Activated CD4-positive, CD25-positive, alpha-beta regulatory T cell treated with anti-CD3 and anti-CD28 coated beads, Interleukin-2, amount 50 U/mL, for 72 hours (primary cell): ENCODE measurements around the gene SWAP70.
"Not testable (repeated sequence)": the region's sequence is repeated elsewhere in the genome, so short reads cannot be mapped to it uniquely, and the experiment has no call there.

Experiments
- DNase-seq: peaks from one replicate; pipeline ENCODE4 v3.0.0; 2021

SWAP70 gene

DNA sequence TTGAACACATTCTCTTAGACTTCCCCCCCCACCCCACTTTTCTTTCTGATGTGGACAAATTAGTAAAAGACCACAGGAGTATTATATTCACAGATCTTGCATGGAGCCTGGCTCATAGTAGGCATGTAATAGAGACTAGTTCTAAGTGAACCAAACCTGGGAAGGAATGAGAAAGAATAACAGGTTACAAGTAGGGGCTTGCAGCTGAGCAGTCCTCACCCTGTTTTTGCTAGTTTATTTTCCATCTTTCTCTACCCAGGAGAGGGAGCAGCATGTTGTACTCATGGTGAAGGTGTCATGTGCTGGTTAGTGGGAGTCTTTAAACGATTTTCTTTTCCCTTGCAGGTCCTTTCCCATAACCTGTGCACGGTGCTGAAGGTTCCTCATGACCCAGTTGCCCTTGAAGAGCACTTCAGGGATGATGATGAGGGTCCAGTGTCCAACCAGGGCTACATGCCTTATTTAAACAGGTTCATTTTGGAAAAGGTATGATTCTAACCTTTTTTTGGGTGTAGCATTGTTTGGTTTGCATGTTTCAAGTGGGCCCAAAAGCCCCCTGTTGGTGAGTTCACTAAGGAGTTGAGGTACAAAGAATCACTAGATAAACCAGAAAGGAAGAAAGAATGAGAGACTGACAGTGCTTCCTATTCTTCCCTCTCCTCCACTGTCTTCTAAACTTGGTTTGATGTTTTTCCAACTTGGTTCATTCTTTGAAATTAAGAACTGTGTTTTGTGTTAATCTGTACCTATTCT lies 30.1 kb downstream of the SWAP70 start:
- DNase-seq: no peak

DNA sequence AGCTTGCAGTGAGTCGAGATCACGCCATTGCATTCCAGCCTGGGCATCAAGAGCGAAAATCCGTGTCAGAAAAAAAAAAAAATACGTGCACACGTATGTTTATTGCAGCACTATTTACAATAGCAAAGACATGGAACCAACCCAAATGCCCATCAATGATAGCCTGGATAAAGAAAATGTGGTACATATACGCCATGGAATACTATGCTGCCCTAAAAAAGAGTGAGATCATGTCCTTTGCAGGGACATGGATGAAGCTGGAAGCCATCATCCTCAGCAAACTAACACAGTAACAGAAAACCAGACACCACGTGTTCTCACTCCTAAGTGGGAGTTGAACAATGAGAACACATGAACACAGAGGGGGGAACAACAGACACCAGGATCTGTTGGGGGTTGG lies 31.4 kb downstream of the SWAP70 start:
- not testable (repeated sequence) for DNase-seq

DNA sequence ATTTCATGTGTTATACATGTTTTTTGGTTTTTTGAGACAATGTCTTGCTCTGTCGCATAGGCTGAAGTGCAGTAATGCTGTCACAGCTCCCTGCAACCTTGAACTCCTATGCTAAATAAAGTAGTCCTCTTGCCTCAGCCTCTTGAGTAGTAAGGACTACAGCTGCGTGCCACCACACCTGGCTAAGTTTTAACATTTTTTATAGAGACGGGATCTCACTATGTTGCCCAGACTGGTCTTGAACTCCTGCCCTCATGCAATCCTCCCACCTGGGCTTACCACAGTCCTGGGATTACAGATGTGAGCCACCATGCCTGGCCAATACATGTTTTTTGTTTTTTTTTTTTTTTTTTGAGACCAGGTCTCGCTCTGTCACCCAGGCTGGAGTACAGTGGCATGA lies 33.9 kb downstream of the SWAP70 start:
- no peak for DNase-seq

DNA sequence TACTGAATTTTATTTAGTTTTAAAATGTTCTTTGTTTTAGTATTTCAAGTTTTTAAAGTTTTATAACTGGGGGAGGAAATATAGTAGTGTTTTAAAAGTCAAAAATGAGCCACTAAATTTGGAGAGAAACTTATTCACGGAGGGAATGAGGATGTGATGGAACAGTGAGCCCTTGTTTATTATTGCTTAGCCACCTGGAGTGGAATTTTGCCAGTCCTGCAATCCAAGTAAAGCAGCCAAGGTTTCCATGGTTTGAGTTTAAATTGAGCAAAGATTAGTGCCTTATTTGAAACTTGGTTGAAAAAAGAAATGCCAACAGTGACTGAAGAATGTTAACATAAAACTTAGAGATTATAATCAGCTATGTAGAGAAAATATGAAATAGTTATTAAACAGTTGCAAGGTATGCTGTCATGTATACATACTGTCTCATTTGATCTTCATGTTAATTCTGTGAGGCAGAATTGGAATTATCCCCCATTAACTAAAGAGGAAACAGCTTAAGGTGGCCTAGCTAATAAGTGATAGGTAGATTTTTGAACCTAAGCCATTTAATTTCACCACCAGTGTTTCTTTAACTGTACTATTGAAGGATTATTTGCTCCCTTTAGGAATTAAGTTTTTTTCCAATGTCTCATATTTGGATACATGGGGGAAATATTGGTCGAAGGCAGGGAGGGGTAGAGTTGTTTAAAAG lies 36.4 kb downstream of the SWAP70 start:
- DNase-seq: no peak

DNA sequence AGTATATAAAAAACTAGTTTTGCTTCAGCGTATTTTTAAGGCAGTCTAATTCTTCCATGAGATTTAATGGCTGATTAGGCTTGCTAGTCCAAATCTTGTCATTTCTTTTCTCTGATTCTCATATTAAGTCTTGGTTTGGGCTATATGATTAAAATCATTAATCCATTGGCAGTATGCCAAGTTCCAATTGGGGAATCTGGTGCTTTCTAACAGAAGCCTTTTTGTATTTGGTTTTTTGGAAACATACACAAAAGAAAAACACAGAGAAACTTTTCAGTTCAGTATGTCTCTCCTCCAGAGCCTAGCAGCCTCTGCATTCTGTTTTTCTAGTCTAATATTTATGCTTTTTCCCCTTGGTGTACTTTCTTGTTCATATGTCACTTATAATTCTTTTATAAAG lies 37.9 kb downstream of the SWAP70 start:
- DNase-seq: no peak

DNA sequence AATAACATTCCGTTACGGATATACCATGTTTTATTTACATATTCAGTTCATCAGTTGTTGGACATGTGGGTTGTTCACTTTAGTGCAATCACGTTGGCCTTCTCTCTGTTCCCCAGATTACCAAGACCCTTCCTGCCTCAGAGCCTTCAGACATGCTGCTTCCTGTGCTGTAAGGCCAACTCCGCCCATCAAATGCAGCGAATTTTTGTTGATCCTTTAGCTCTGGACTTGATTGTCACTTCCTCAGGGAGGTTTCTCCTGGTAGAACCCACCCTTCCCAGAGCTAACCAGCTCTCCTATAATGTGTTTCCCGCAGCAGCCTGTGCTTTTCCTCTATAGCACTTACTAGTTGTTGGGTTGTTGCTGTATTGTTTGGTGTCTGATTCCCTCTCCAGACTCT lies 39.4 kb downstream of the SWAP70 start:
- DNase-seq: no peak

DNA sequence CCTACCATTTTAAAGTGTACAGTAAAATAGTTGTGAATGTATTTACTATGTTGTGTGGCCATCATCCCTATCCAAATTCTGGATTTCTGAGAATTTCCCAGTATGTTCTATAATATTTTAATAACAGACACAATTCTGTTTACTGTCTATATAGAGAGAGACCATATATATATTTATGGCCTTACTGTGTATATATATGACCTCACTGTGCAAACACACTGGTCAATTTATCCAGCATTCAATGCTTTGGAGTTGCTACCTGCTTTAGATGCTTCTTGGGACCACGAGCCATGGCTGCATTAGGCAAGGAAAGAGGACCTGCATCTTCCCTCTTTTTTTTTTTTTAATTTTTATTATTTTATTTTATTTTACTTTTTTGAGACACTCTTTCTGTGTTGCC lies 40.2 kb downstream of the SWAP70 start:
- no peak for DNase-seq

DNA sequence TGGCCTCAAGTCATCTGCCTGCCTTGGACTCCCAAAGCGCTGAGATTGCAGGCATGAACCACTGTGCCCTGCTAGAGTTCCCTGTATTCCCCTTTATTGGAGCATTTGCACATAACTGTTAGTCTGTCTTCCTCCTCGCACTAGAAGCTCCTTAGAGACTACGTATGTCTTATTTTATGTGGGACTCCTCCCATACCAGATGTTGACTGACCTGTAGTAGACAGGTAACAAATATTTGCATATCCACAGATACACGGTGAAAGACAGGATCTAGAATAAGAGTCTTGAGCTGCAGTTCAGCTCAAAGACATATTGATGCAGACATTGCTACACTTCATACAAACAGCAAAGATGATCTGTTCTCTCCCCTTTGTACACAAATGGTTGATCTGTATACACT lies 40.7 kb downstream of the SWAP70 start:
- no peak for DNase-seq

DNA sequence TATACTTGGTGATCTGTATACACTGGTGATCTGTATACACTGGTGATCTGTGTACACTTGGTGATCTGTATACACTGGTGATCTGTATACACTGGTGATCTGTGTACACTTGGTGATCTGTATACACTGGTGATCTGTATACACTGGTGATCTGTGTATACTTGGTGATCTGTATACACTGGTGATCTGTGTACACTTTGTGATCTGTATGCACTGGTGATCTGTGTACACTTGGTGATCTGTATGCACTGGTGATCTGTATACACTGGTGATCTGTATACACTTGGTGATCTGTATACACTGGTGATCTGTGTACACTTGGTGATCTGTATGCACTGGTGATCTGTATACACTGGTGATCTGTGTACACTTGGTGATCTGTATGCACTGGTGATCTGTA lies 41.5 kb downstream of the SWAP70 start:
- DNase-seq: not testable (repeated sequence)

DNA sequence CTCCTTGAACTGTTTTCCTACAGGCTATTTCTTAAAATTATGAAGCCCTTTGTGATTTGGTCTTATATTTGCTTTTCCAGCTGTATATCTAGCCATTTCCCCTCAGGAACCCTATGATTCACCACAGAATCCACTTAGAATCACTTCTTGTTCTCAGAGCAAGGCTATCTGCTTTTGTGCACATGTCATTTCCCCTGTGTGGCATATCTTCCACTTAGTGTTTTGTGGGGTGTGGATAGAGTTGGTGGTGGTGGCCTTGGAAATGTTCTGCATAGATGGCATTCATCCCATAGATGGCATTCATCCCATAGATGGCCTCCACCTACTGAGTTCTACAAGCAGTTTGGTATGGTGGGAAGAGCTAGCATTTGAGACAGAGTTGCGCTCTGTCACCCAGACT lies 44.7 kb downstream of the SWAP70 start:
- no peak for DNase-seq

DNA sequence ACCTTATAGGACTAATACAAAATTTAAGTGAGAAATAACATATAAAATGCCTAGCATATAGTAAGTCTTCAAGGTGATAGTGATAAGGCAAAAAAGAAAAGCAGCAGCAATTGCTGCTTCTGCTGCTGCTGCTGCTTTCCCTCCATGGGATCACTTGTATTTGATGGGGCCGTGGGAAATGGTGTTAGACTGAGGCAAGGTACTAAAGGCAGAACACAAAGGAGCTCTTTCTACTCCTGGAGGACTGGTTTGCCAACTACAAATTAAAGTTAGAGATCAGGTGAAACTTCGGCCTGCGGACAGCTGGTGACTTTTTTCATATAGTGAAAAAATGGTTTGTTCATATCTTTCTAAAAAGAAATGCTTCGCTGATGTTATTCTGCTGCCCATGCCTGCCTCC lies 46.3 kb downstream of the SWAP70 start:
- no peak for DNase-seq

DNA sequence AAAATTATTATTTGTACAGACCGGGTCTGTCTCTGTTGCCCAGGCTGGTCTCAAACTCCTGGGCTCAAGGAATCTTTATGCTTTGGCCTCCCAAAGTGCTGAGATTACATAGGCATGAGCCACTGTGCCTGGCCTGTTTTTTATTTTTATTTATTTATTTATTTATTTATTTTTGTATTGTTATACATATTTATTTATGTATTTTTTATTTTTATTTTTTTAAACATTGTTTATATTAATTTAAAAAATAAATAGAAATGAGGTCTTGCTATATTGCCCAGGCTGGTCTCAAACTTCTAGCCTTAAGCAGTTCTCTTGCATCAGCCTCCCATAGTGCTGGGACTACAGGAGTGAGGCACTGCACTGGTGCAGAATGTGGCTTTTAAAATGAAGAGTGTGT lies 47.0 kb downstream of the SWAP70 start:
- DNase-seq: no peak

DNA sequence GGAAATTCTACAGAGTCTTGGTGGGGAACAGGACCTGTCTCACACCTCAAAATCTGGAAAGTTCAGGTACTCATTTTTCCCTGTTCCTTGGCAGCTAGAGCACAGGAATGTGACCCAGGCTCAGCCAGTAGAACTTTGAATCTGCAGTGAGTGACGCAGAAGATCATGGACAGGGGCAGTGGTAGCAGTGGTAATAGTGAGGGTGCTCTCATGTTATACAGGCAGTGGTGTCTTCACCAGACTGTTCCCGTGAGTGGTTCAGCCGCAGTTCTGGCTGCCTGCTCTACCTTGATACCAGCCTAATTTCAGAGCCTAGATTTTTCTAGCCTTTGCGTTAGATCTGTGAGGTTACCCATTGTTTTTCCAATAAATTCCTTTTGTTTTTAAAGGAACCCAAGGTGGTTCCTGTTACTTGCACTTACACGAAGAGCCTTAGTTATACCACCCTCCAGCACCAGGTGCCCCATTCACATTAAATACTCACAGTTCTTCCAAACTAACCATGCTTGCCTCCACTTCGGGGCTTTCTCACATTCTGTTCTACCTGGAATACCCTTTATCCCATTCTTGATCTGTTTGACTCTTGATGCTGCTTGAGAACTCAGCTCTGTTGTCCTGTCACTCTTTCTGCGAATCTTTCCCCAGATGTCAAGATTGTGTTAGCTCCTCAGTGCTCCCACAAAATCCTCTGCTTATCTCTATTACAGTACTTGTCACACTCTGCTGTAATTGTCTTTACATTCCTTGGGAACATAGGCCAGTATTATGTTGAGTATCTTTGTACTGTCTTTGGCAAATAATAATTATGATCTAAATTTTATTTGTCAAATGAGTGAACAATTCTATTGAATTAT lies 47.8 kb downstream of the SWAP70 start:
- no peak for DNase-seq

DNA sequence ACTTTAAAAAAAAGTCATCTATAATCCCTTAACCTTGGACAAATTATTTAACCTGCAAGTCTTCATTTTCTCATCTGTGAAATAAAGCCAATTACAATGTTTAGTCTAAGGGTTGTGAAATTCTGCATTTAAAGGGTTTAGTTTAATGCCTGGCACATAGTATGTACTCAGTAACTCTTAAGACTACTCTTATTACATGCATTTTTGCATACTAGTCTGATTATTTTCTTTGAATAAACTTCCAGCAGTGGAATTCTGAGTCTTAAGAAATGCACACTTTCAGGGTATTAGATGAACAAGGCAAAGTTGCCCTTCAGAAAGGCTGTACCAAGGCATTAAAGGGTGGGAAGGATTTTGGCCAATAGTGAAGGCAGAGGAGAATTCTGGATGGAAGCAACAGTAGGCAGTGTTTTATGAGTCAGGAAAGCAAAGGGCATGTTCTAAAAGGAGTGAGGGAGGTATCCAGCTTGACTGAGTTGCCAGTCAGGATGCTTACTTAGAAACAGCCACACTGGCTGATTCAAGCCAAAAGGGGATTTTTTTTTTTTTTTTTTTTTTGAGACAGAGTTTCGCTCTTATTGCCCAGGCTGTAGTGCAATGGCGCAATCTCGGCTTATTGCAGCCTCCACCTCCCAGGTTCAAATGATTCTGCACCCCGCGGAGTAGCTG lies 50.5 kb downstream of the SWAP70 start:
- DNase-seq: no peak

DNA sequence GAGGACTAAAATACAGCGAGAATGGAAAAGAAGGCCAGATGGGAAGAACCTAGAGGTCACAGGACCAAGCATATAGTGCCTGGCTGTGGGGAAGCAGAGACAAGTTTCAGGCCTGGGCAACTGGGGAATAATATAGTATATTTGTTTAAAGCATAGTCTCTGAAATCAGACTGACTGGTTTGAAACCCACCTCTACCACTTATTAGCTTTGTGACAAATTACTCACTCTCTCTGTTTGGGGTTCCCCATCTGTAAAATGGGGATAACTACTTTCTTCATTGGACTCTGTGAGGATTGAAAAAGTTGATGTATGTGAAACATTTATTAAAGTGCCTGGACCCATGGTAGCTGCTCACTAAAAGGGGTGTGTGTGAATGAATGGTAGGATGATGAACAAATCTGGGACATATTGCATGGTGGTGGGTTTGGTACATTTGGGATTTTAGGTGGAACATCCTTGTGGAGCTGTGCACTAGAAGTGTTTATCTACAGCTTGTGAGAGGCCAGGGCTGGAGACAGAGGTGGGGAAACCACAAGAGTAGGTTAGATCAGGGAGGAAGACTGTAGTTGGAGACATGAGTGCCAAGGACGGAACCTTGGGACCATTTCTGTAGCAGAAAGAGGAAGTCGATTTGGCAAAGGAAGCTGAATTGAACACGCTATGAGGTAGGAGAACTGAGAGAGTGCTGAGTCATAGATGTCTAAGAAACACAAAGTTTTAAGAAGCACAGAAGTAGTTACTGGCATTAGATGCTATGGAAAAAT lies 52.6 kb downstream of the SWAP70 start:
- no peak for DNase-seq

DNA sequence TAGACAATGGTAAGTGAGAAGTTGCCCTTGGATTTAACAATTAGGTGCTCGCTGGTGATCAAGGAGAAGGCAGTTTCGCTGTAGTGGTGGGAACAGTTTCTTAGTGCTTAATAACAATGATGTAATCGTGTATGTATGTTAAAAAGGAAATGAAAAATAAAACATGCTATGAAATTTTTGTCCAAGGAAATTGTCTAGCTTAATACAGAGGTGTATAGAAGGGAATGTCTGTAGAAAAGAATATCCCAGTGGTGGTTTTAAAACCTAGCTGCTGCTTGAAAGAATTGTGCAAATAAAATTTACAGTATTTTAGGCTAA lies 53.1 kb downstream of the SWAP70 start:
- no peak for DNase-seq

DNA sequence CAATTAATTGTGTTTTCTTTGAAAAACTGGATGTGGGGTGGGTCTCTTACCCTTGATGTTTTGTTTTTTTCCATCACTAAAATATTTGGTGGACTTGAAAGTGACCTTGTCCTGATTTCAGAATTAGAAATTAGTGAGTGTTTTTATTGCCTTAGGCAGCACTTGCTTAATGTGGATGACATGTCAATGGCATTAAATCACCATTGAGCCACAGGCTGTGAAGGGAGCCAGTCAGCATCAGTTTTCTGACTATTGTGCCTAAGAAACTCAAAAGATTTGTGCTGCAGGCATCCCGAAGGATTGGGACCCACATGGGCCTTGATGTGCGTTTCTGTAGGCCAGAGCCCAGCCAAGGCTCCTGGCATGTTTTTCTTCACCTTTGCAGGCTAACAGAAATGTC lies 53.8 kb downstream of the SWAP70 start:
- DNase-seq: no peak

DNA sequence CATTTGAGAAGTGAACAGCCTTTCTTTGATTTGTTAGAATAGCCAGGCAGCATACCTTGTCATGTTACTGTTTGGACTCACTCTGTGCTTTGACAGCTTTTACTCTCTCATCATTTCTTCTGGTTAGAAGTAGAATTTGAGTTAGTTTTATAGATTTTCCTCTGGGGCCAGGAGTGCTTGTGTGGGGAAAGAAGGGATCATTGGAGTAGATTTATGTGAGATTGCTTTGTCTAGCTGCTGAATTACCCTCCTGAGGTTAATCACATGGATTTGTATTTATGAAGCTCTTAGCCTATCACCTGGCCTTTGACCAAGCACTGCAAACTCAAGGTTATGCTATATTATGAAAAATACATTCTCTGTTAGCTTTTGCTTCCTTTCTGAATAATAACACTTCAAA lies 54.3 kb downstream of the SWAP70 start:
- DNase-seq: no peak

DNA sequence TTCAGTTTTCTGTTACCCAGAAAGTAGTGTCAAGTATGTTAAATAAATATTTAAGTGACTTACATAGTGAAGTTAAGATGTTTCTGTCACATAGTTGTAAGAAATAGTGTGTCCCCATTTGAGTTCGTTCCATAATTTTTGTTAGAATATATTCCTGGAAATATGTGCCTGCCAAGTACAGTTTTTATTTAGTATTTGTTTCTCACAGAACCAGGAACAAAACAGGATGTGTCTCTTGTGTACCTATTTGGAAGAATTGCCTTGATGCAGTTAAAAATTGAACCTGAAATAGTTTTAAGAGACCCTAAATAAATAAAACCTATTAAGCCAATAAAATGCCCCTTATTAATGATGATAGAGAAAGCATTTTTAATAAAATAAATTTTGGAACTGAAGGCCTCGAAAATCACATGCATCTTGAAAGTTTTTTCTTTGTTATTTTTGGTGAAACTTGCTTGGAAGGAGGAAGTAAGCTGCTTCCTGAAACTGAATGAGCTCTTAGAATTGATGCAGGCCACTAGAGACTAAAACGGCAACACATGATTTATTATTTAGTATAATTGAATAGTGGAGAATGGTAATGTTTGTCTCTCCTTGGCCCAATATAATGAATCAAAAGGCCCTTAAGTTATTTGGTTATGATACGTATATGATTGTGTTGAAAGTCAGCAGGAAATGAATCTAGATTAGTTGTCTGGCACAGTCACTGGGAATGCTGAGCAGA lies 55.9 kb downstream of the SWAP70 start:
- no peak for DNase-seq

DNA sequence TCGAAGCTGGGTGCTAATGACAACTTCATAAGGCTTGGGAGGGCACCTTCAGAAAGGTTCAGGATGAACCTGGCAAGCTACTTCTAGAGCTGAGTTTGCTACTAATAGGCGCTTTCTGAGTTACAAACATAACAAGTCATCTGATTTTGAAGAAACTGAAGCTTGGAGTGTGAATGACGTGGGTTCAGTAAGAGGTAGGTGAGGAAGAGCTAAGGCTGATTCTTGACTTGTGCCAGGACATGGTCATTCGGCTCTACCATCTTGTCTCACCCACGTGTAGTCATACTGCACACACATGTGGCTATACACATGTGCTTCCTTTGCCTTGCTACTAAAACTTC lies 56.4 kb downstream of the SWAP70 start:
- DNase-seq: no peak

DNA sequence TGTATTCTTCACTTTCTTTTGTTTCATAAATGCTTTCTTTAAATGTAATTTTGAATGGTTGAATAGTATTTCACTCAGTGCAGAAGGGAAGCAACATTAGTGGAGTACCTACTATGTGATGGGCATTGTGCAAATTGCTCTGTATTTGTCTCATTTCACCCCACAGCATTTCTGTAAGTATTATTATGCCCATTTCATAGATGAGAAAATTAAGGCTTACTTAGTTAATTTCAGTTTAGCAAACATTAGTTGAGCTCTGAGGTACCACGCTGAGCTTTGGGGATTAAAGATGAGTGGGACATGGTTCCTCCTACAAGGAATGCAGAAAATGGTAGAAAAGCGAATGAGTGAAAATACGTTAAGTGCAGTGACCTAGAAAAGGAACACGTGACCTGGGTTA lies 58.1 kb downstream of the SWAP70 start:
- no peak for DNase-seq

DNA sequence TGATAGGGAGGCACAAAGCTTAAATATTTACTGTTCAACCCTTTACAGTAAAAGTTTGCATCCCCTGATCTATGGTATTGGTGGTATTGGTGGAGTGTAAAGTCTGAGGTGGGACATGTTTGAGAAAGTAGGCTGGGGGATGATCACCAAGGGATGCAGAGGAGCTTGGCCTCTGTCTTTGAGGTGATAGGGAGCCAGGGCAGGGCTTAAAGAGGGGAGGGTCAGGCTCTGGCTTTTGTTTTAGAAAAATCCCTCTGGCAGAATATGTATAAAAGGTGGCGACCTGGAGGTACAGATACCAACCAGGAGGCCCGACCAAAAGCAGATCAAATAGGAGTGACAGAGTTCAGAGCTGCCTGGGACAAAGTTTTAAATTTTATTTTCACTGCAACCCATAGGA lies 59.0 kb downstream of the SWAP70 start:
- DNase-seq: no peak
